SK-N-SH treated with all-trans-retinoic acid at 6 μM for 48 hours (cell line): Measurements from ENCODE around the gene USP12.

ENCODE experiments used
- ARNTL ChIP-seq: fragments of 450-650 bp; formaldehyde crosslinking; IDR thresholded peaks from 2 replicates; pipeline ENCODE4 v1.5.0; 2020; ENCODE audit warnings: low read depth, mild to moderate bottlenecking, moderate library complexity, borderline replicate concordance
- ESRRG ChIP-seq: fragments of 250-450 bp; sonication (Bioruptor Pico); IDR thresholded peaks from 2 replicates; pipeline ENCODE4 v1.6.1; 2021; ENCODE audit warnings: mild to moderate bottlenecking
- PPARA ChIP-seq: fragments of 250-450 bp; sonication (Bioruptor Pico); IDR thresholded peaks from 2 replicates; pipeline ENCODE4 v1.5.0; 2020; ENCODE audit warnings: mild to moderate bottlenecking, borderline replicate concordance
- ZC3H10 ChIP-seq: fragments of 250-450 bp; sonication (Bioruptor Pico); IDR thresholded peaks from 2 replicates; pipeline ENCODE4 v1.5.1; 2021; ENCODE audit warnings: mild to moderate bottlenecking, moderate library complexity
- ZFP3 ChIP-seq: fragments of 250-450 bp; sonication (Bioruptor Pico); IDR thresholded peaks from 2 replicates; pipeline ENCODE4 v1.5.0; 2020; ENCODE audit warnings: mild to moderate bottlenecking, moderate library complexity
- ZFP30 ChIP-seq: fragments of 450-650 bp; formaldehyde crosslinking; IDR thresholded peaks from 2 replicates; pipeline ENCODE4 v1.5.0; 2022; ENCODE audit warnings: mild to moderate bottlenecking, moderate library complexity
- TF ChIP-seq, protein P1 (sequence below): fragments of 250-450 bp; sonication (Bioruptor Pico); IDR thresholded peaks from 2 replicates; pipeline ENCODE4 v1.8.0; 2020; ENCODE audit warnings: mild to moderate bottlenecking, moderate library complexity, borderline replicate concordance

DNA sequence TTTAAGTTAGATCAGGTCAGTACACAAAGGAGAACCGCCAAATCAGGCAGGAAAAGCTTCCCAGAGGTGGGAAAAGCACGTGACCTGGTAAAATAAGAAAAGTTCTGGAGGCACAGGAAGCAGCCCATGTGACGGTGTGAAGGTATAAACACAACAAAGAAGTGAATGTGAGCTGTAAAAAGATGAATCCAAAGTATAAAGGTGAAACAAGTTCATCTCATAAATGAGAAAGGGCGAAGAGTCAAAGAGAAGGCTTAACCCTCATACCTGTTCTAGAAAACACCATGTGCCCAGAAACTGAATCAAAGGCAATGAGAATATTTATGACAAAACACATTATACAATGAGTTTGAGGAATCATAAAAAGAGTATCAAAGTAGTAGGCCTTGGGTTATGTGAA is 47.0 kb downstream of the USP12 start:
- TF ChIP-seq ZFP3 (CRISPR knock-in tag) = no peak
- no peak for TF ChIP-seq ESRRG (CRISPR knock-in tag)
- no peak for TF ChIP-seq ZC3H10
- TF ChIP-seq PPARA = no peak
- TF ChIP-seq, protein P1, sequence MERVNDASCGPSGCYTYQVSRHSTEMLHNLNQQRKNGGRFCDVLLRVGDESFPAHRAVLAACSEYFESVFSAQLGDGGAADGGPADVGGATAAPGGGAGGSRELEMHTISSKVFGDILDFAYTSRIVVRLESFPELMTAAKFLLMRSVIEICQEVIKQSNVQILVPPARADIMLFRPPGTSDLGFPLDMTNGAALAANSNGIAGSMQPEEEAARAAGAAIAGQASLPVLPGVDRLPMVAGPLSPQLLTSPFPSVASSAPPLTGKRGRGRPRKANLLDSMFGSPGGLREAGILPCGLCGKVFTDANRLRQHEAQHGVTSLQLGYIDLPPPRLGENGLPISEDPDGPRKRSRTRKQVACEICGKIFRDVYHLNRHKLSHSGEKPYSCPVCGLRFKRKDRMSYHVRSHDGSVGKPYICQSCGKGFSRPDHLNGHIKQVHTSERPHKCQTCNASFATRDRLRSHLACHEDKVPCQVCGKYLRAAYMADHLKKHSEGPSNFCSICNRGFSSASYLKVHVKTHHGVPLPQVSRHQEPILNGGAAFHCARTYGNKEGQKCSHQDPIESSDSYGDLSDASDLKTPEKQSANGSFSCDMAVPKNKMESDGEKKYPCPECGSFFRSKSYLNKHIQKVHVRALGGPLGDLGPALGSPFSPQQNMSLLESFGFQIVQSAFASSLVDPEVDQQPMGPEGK (CRISPR knock-in tag) = no peak
- TF ChIP-seq ZFP30 (CRISPR knock-in tag) = no peak
- TF ChIP-seq ARNTL (CRISPR knock-in tag) = no peak
